Middle frontal gyrus (tissue), 1 donor: ENCODE data around the gene TSNAX.

Experiments
- DNase-seq: peaks from one replicate; pipeline ENCODE4 v3.0.0-alpha.2; 2015; ENCODE audit warnings: low spot score; ENCODE audit errors: extremely low spot score

Gene TSNAX

GRCh38 chr1:231600458-231600976 lies 72.0 kb downstream of the TSNAX start:
- DNase-seq, result no peak

- no peak for DNase-seq
Observed at GRCh38 chr1:231601824-231602672, 73.6 kb downstream of the TSNAX start.

DNA sequence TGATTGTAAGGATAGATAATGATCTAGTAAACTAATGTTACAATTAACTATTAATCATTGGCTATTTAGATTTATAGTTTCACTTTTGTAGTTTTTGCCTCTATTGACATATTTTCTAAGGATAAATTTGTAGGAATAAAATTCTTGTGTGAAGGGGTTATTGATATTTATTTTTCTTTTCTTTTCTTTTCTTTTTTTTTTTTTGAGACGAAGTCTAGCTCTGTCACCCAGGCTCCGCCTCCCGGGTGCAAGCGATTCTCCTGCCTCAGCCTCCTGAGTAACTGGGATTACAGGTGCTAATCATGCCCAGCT lies 74.2 kb downstream of the TSNAX start:
- DNase-seq, result no peak

DNA sequence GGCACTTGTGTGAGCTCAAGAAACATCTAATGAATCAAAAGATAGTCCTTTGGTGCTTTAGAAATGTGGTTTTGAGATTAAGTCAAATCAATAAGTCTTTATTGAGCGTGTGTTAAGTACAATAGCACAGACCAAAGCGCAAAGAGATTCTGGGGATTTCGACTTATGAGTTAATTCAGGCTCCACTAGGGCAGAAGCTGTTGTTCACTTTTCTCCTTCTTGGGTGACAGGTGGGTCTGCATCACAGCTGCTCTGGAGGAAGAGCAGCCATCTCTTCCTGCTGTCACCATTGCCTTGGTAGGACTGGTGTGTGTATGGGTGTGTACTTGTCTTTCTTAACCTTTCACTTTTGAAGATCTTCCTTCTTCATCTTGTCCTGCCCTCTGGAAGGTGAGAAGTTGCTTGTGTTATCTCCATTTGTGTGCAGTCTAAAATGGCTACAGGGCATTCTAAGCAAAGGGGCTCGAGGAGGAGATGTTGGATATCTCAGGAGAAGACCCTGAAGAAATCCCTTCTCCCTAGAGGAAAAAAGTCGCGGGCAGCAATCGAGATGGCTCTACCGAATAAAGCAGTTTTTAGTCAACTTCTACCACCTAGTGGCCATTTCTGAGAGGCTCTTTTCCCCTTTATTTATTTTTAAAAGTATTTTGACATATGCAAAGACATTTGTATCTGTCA lies 75.3 kb downstream of the TSNAX start:
- DNase-seq, result peak; percentile 18

- DNase-seq, result no peak
Observed at GRCh38 chr1:231604276-231604621, 75.8 kb downstream of the TSNAX start.

DNA sequence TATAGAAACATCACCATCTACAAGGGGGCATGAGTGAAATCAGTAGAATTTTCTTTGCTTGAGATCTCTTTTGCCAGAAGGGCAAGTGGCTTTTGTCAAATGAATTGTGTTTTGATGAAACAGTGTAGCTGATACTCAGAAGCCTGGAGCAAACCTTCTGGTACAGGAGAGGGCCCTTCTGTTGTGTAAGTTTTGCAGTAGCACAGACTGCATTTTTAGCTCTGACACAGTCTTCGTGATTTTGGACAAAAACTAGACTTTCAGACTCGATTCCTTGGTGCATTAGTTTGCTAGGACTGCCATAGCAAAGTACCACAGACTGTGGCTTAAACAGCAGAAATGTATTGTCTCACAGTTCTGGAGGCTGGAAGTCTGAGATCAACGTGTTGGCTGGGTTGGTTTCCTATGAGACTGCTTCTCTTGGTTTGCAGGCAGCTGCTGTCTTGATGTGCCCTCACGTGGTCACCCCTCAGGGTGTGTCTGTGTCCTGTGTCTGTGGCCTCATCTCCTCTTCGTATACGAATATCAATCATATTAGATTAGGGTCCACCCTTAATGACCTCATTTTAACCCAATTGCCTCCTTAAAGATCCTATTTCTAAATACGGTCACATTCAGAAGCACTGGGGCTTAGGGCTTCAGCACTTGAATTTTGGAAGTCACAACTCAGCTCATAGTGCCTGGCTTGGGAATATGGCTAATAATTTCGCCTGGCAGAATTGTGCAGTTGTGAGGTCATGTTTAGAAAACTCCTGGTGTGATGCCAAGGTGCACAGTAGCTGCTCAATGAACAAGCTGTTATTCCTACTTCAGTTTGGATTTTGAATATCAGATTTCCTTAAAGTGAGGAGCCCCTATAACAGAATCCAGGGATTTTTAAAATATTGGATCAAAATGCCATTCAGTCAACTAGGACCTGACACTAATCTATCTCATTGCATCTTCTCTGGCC lies 77.0 kb downstream of the TSNAX start:
- DNase-seq, result no peak

DNA sequence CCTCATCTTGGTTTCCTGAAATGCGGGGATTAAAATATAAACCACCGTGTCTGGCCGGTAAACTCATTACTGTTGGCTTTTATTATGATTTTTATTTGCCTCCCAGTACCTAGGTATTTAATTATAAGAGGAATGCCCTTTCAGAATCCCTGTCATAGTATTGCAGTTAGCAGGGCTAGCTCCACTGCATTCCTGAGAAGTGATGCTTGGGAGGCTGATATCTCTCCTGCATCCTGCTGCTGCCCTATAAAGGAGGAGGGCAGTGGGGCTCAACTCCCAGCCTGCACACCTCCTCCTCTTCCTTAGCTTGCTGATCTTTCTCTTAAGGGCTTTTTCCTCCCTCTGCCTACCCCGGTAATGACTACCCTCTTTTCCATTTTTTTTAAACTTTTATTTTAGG lies 78.2 kb downstream of the TSNAX start:
- DNase-seq, result no peak

DNA sequence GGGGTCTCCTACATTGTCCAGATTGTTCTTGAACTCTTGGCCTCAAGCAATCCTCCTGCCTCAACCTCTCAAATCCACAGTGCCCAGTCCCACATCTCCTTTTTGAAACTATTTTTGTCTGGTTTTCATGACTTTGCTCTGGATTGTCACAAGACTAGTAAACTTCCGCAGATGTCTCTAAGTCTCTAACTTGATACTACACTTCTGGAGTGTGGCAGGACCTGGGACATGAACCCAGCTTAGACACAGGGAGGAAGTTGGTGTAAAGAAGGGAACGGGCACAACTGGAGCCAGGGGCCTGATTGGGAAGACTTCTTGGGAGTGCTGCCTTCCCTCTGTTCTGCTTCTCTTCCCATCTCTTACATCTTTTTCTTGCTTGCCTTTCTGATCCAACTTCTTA lies 81.9 kb downstream of the TSNAX start:
- no peak for DNase-seq

DNA sequence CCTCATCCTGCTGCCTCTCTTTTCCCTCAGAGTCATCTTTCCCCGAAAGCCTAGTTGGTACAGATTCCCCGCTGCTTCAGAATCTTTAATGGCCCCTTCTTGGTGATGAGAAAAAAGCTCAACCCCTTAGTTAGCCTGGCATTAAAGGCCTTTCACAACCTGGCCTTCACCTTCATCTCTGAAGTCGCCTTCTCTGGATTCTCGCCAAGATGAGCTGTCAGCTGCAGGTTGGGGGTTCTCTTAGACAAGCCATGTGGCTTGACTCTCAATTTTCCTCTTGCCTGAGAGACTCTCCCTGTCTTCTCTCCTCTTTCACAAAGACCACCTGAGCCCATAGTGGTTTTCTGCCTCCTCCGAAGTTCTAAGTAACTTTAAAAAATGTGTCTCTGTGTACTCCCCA lies 82.6 kb downstream of the TSNAX start:
- no peak for DNase-seq

DNA sequence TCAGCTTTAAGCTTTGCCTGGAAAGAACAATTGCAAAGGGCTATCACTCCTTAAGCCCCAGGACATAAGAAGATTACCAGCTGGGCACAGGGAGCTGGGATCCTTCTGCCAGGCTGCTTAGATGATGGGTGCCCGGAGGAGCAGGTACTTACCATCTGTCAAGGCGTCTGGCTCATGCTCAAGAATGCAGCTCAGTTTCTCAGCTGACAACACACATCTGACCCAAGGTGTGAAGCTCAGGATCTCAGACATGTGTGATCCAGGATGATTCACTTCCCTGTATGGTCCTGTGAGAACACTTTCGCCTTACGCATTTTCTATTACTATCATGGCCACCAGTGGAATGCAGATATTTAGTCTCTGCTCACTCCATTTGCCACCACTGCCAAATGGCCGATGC lies 83.4 kb downstream of the TSNAX start:
- DNase-seq, result no peak

GRCh38 chr1:231612393-231613089 lies 84.1 kb downstream of the TSNAX start:
- no peak for DNase-seq

DNA sequence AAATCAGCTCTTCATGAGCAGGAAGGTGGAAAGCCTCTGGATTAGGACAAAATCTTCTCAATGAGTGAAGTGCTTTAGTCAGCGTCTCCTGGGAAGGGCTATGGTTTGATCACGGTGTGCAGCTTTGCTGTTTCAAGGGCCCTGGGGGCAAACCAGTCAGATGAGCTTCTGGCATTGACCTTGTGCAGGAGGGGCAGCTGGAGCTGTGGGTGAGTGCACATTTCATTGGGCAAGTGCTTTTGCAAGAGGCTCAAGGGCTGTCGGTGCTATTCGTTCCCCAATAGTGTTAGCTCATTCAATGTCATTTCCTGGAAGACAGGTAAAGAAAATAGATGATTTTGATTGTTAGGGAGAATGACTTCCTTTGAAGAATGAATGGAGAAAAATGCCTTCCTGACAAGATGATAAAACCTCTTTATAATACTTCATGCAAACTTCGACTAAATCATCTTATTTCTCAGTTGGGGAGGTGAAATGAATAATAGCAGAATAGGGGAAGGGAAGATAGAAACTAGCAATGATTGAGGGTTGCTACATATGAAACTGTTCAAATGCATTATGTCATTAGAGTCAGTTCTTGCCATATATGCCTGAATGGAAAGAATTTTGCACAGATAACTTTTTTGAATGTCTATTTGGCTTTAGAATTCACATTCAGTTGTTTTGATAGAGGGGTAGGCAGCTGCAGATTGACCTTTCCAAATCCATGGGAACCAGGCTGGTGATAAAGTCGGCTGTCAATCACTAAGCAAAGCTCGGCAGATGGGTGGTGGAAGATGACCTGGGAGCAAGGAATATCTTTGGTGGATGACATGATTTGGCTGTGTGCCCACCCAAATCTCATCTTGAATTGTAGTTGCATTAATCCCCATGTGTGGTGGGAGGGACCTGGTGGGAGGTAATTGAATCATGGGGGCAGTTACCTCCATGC lies 85.2 kb downstream of the TSNAX start:
- no peak for DNase-seq
